ENCODE data around the gene FRMD4A. TPM values are rescaled to one million over a fixed set of nuclear protein-coding genes. Genes with fewer than 3 reads are reported as not detected.
"Not testable (repeated sequence)": the region's sequence is repeated elsewhere in the genome, so short reads cannot be mapped to it uniquely, and the experiment has no call there.

FRMD4A gene
- total and polyA plus RNA-seq, 2 experiments from 2014 or later = 11.9 to 17.5 TPM

GRCh38 chr10:14142606-14143250 lies 188.0 kb downstream of the FRMD4A start:
- H3K27me3 ChIP-seq (replicated peaks; ENCODE audit: insufficient read depth) = peaks cover 47% of the 10 kb centered on the region
- H3F3A ChIP-seq (ENCODE audit: insufficient read depth) = no peaks in the 10 kb centered on the region

DNA sequence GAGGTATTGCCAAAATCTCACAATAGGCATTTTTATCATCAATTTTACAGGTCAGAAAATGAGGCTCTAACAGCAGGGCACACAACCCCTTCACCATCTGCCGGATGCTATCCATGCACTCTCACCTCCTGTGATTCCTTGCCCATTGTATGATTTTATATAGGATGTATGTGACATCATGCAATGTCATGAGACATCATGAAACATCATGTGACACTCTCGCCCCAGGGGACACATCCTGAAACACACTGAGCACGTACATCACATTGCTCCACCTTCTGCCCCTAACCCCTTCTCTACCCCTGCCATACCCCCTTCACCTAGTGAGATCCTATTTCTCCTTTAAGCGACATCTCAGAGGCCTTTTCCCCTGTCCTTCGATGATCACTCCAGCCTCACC lies 189.4 kb downstream of the FRMD4A start:
- Histone ChIP-seq H4K20me1 (ENCODE audit: insufficient read depth) (no peaks in the 10 kb centered on the region), H3K79me2 (ENCODE audit: insufficient read depth) (no peaks in the 10 kb centered on the region), H3K9ac (no peak overlapping the region), H2AFZ (no peak overlapping the region), H3K4me3 (no peak overlapping the region), H3K4me1 (ENCODE audit: insufficient read depth) (no peaks in the 10 kb centered on the region), H3F3A (ENCODE audit: insufficient read depth) (no peaks in the 10 kb centered on the region), H3K9me3 (ENCODE audit: low read depth) (no peaks in the 10 kb centered on the region), H3K27ac (no peak overlapping the region), H3K4me2 (ENCODE audit: unreplicated experiment) (no peak overlapping the region), H3K36me3 (ENCODE audit: low read depth) (no peaks in the 10 kb centered on the region), H3K27me3 (replicated peaks; ENCODE audit: insufficient read depth) (peaks cover 57% of the 10 kb centered on the region), H3K9me2 (ENCODE audit: insufficient read depth) (no peaks in the 10 kb centered on the region)
- in situ Hi-C loops (cut with MboI) = no loop called here
- no peak for DNase-seq
- TF ChIP-seq EZH2 (IDR thresholded peaks at IDR 0.05; ENCODE audit: insufficient read depth, poor library complexity, severe bottlenecking) = no peak
- TF ChIP-seq EZH2phosphoT487 (IDR thresholded peaks at IDR 0.05; ENCODE audit: insufficient read depth, low read depth) = no peak
- 55 to 63% methylated on average over 5 of the region's 5 CpGs for WGBS, 2 experiments (ENCODE audit: low coverage in 1 of 2, low lambda C conversion rate in 2 of 2, missing lambda C conversion rate in 2 of 2)

More at GRCh38 chr10:14142606-14143250, 188.0 kb downstream of the FRMD4A start:
- Histone ChIP-seq H3K4me3 (no peak overlapping the region), H2AFZ (no peak overlapping the region), H3K27ac (no peak overlapping the region), H3K9ac (no peak overlapping the region), H3K4me1 (ENCODE audit: insufficient read depth) (no peaks in the 10 kb centered on the region), H4K20me1 (ENCODE audit: insufficient read depth) (no peaks in the 10 kb centered on the region), H3K79me2 (ENCODE audit: insufficient read depth) (no peaks in the 10 kb centered on the region), H3K9me3 (ENCODE audit: low read depth) (no peaks in the 10 kb centered on the region), H3K9me2 (ENCODE audit: insufficient read depth) (no peaks in the 10 kb centered on the region), H3K36me3 (ENCODE audit: low read depth) (no peaks in the 10 kb centered on the region), H3K4me2 (ENCODE audit: unreplicated experiment) (no peak overlapping the region)
- 66 to 68% methylated on average over 4 of the region's 4 CpGs for WGBS, 2 experiments (ENCODE audit: low coverage in 1 of 2, low lambda C conversion rate in 2 of 2, missing lambda C conversion rate in 2 of 2)
- DNase-seq = no peak
- in situ Hi-C loops (cut with MboI) = no loop called here
- TF ChIP-seq EZH2 (IDR thresholded peaks at IDR 0.05; ENCODE audit: insufficient read depth, poor library complexity, severe bottlenecking) (no peak), EZH2phosphoT487 (IDR thresholded peaks at IDR 0.05; ENCODE audit: insufficient read depth, low read depth) (no peak)

DNA sequence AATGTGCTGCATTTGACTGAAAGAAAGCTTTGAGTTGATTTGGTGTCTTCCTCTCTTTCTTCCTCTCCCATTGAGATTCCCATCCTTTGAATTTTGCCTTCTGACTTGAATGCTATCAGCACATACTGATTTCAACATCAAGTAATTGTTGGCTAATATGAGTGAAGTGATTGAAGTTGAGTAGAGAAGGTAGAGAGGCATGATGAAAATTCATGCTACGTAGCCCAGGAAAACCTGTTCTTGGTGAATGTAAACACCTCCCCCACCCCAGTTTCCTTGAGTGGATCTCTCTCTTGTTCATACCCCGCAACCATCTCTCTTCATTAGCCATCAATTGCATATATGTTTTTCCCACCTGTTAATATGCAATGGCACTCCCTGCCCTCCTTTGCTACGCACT lies 193.3 kb downstream of the FRMD4A start:
- H3K79me2 ChIP-seq (ENCODE audit: insufficient read depth) = no peaks in the 10 kb centered on the region
- no peak for TF ChIP-seq EZH2 (IDR thresholded peaks at IDR 0.05; ENCODE audit: insufficient read depth, poor library complexity, severe bottlenecking)
- TF ChIP-seq EZH2phosphoT487 (IDR thresholded peaks at IDR 0.05; ENCODE audit: insufficient read depth, low read depth) = no peak
- H3K9ac ChIP-seq = no peak overlapping the region
- no peak for DNase-seq
- H3K27ac ChIP-seq = no peak overlapping the region
- in situ Hi-C loops (cut with MboI) = no loop called here
- H3K4me2 ChIP-seq (ENCODE audit: unreplicated experiment) = no peak overlapping the region
- H3K9me2 ChIP-seq (ENCODE audit: insufficient read depth) = no peaks in the 10 kb centered on the region
- H3K9me3 ChIP-seq (ENCODE audit: low read depth) = no peaks in the 10 kb centered on the region
- H3K4me3 ChIP-seq = no peak overlapping the region
- no peak overlapping the region for H2AFZ ChIP-seq
- 44 to 50% methylated on average over 3 of the region's 3 CpGs for WGBS, 2 experiments (ENCODE audit: low coverage in 1 of 2, low lambda C conversion rate in 2 of 2, missing lambda C conversion rate in 2 of 2)
- H3K36me3 ChIP-seq (ENCODE audit: low read depth) = no peaks in the 10 kb centered on the region
- H3F3A ChIP-seq (ENCODE audit: insufficient read depth) = no peaks in the 10 kb centered on the region
- H4K20me1 ChIP-seq (ENCODE audit: insufficient read depth) = no peaks in the 10 kb centered on the region
- H3K4me1 ChIP-seq (ENCODE audit: insufficient read depth) = no peaks in the 10 kb centered on the region
- H3K27me3 ChIP-seq (replicated peaks; ENCODE audit: insufficient read depth) = peaks cover 56% of the 10 kb centered on the region

DNA sequence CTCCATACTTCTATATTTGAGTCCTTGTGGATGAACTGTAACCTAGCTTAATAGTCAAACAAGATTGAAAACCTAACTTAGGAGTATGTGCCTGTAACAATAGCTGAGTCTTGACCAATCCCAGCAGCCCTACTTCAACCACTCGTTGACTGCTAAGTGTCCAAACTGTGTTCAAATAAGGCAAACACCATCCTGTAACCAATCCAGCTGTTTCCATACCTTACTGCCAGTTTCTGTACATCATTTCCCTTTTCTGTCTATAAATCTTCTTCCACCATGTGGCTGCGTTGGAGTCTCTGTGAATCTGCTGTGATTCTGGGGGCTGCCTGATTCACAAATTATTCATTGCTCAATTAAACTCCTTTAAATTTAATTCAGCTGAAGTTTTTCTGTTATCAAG lies 195.5 kb downstream of the FRMD4A start:
- H3K36me3 ChIP-seq (ENCODE audit: low read depth); H3K4me2 ChIP-seq (ENCODE audit: unreplicated experiment); H3K9ac ChIP-seq; H3F3A ChIP-seq (ENCODE audit: insufficient read depth); H3K9me3 ChIP-seq (ENCODE audit: low read depth); H4K20me1 ChIP-seq (ENCODE audit: insufficient read depth); DNase-seq; H3K4me1 ChIP-seq (ENCODE audit: insufficient read depth); H3K27ac ChIP-seq; in situ Hi-C loops (cut with MboI); H3K9me2 ChIP-seq (ENCODE audit: insufficient read depth); H3K4me3 ChIP-seq; H3K79me2 ChIP-seq (ENCODE audit: insufficient read depth); H2AFZ ChIP-seq: not testable (repeated sequence)
- H3K27me3 ChIP-seq (replicated peaks; ENCODE audit: insufficient read depth) = peaks cover 42% of the 10 kb centered on the region
- WGBS, 2 experiments (ENCODE audit: low coverage in 1 of 2, low lambda C conversion rate in 2 of 2, missing lambda C conversion rate in 2 of 2) = 11 to 17% methylated on average over 2 of the region's 2 CpGs

DNA sequence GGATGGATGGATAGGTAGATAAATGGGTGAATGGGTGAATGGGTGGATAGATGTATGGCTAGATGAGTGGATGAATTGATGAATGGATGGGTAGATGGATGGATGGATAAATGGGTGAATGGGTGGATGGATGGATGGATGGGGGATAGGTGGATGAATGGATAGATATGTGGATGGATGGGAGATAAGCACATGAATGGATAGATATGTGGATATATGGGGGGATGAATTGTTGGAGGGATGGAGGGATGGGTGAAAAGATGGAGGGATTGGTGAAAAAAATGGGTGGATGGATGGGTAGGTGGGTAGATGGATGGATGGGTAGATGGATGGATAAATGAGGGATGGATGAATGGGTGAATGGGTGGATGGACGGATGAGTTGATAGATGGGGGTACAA lies 196.4 kb downstream of the FRMD4A start:
- Histone ChIP-seq H3F3A (ENCODE audit: insufficient read depth) (no peaks in the 10 kb centered on the region), H3K9me3 (ENCODE audit: low read depth) (no peaks in the 10 kb centered on the region), H3K4me2 (ENCODE audit: unreplicated experiment) (no peak overlapping the region), H3K36me3 (ENCODE audit: low read depth) (no peaks in the 10 kb centered on the region), H3K27me3 (replicated peaks; ENCODE audit: insufficient read depth) (peaks cover 42% of the 10 kb centered on the region), H4K20me1 (ENCODE audit: insufficient read depth) (no peaks in the 10 kb centered on the region), H3K4me1 (ENCODE audit: insufficient read depth) (no peaks in the 10 kb centered on the region), H2AFZ (no peak overlapping the region), H3K4me3 (no peak overlapping the region), H3K79me2 (ENCODE audit: insufficient read depth) (no peaks in the 10 kb centered on the region), H3K9me2 (ENCODE audit: insufficient read depth) (no peaks in the 10 kb centered on the region), H3K27ac (no peak overlapping the region), H3K9ac (no peak overlapping the region)
- no peak for TF ChIP-seq EZH2phosphoT487 (IDR thresholded peaks at IDR 0.05; ENCODE audit: insufficient read depth, low read depth)
- no peak for TF ChIP-seq EZH2 (IDR thresholded peaks at IDR 0.05; ENCODE audit: insufficient read depth, poor library complexity, severe bottlenecking)
- DNase-seq = no peak
- 15 to 24% methylated on average over 1 of the region's 1 CpG for WGBS, 2 experiments (ENCODE audit: low coverage in 1 of 2, low lambda C conversion rate in 2 of 2, missing lambda C conversion rate in 2 of 2)
- in situ Hi-C loops (cut with MboI) = no loop called here
